Osteoblast (primary cell): Measurements from ENCODE around the gene EZH1. TPM values are rescaled to one million over a fixed set of nuclear protein-coding genes. Genes with fewer than 3 reads are reported as not detected.

Experiments used
- DNase-seq: peaks from one replicate; pipeline ENCODE4 v3.0.0; 2011; ENCODE audit warnings: low spot score, mixed read lengths; ENCODE audit not compliant: insufficient read length; ENCODE audit errors: missing footprints
- H2AFZ ChIP-seq: 2 replicates; pipeline ENCODE4 v1.6.0; 2011; ENCODE audit warnings: mild to moderate bottlenecking, low read length
- H3K27ac ChIP-seq: 2 replicates; pipeline ENCODE4 v1.5.1; 2011; ENCODE audit warnings: mild to moderate bottlenecking, low read depth, low read length, moderate library complexity
- H3K27me3 ChIP-seq: 2 replicates; pipeline ENCODE4 v1.6.0; 2012; ENCODE audit warnings: mild to moderate bottlenecking, control low read depth, inconsistent platforms, low read length, moderate library complexity; ENCODE audit not compliant: insufficient read depth
- H3K36me3 ChIP-seq: 2 replicates; pipeline ENCODE4 v1.5.1; 2011; ENCODE audit warnings: mild to moderate bottlenecking, low read length, control low read depth, moderate library complexity; ENCODE audit not compliant: insufficient read depth
- H3K4me1 ChIP-seq: 2 replicates; pipeline ENCODE4 v1.5.1; 2011; ENCODE audit warnings: mild to moderate bottlenecking, low read length, control low read depth, moderate library complexity; ENCODE audit not compliant: insufficient read depth
- H3K4me2 ChIP-seq: 2 replicates; pipeline ENCODE4 v1.6.0; 2011; ENCODE audit warnings: mild to moderate bottlenecking, low read length; ENCODE audit not compliant: insufficient read depth
- H3K4me3 ChIP-seq: fragments of 200-600 bp; sonication (generic); 3 replicates; pipeline ENCODE4 v1.5.1; 2012; ENCODE audit warnings: mild to moderate bottlenecking, low read length, inconsistent platforms; ENCODE audit not compliant: insufficient read depth
- H3K79me2 ChIP-seq: 2 replicates; pipeline ENCODE4 v1.6.0; 2012; ENCODE audit warnings: mild to moderate bottlenecking, low read length, control low read depth, inconsistent platforms; ENCODE audit not compliant: insufficient read depth
- H3K9me3 ChIP-seq: 2 replicates; pipeline ENCODE4 v1.5.1; 2011; ENCODE audit warnings: low read depth, low read length, control low read depth
- H4K20me1 ChIP-seq: 2 replicates; pipeline ENCODE4 v1.6.0; 2012; ENCODE audit warnings: mild to moderate bottlenecking, low read length, control low read depth; ENCODE audit not compliant: insufficient read depth
- total RNA-seq: library from RNA; depleted of rRNA; stranded (reverse); fragments of >200 nt; gene quantifications from 2 replicates; pipeline ENCODE4 v1.2.3, GENCODE V29; 2012
- TF ChIP-seq, protein P1 (sequence below): IDR thresholded peaks from 2 replicates; pipeline ENCODE4 v1.5.1; 2011; ENCODE audit warnings: mild to moderate bottlenecking, low read depth, low read length, moderate library complexity; ENCODE audit errors: extremely low read depth

Gene EZH1
- total RNA-seq, 1 donor: 30.8 TPM

DNA sequence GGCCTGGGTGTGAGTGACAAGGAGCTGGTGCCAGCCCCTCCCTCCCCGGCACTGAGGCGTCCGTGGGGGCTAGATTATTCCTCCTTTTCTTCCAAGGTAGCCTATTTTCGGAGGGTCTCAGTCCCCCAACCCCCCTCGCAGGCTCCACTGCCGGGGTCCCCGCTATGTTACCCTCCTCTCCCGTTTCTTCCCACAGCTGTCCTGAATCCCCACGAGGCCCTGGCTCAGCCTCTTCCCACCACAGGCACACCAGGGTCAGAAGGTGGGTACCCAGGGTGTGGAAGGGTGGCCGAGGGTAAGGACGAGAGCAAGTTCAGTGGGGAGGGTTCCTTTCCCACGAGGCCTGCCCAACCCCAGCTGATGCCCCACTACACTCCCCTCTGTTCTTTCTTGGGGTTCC, 16.8 kb upstream of the EZH1 start:
- Histone ChIP-seq H2AFZ (no peak overlapping the region), H3K4me3 (peak overlapping the region; percentile 54), H3K79me2 (no peaks in the 10 kb centered on the region), H3K27ac (no peak overlapping the region), H3K4me1 (no peaks in the 10 kb centered on the region), H3K9me3 (no peaks in the 10 kb centered on the region), H3K4me2 (peak overlapping the region; percentile 68), H3K36me3 (no peaks in the 10 kb centered on the region), H4K20me1 (no peaks in the 10 kb centered on the region), H3K27me3 (peaks cover 44% of the 10 kb centered on the region)
- DNase-seq: no peak
- TF ChIP-seq, protein P1, sequence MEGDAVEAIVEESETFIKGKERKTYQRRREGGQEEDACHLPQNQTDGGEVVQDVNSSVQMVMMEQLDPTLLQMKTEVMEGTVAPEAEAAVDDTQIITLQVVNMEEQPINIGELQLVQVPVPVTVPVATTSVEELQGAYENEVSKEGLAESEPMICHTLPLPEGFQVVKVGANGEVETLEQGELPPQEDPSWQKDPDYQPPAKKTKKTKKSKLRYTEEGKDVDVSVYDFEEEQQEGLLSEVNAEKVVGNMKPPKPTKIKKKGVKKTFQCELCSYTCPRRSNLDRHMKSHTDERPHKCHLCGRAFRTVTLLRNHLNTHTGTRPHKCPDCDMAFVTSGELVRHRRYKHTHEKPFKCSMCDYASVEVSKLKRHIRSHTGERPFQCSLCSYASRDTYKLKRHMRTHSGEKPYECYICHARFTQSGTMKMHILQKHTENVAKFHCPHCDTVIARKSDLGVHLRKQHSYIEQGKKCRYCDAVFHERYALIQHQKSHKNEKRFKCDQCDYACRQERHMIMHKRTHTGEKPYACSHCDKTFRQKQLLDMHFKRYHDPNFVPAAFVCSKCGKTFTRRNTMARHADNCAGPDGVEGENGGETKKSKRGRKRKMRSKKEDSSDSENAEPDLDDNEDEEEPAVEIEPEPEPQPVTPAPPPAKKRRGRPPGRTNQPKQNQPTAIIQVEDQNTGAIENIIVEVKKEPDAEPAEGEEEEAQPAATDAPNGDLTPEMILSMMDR: no peak

DNA sequence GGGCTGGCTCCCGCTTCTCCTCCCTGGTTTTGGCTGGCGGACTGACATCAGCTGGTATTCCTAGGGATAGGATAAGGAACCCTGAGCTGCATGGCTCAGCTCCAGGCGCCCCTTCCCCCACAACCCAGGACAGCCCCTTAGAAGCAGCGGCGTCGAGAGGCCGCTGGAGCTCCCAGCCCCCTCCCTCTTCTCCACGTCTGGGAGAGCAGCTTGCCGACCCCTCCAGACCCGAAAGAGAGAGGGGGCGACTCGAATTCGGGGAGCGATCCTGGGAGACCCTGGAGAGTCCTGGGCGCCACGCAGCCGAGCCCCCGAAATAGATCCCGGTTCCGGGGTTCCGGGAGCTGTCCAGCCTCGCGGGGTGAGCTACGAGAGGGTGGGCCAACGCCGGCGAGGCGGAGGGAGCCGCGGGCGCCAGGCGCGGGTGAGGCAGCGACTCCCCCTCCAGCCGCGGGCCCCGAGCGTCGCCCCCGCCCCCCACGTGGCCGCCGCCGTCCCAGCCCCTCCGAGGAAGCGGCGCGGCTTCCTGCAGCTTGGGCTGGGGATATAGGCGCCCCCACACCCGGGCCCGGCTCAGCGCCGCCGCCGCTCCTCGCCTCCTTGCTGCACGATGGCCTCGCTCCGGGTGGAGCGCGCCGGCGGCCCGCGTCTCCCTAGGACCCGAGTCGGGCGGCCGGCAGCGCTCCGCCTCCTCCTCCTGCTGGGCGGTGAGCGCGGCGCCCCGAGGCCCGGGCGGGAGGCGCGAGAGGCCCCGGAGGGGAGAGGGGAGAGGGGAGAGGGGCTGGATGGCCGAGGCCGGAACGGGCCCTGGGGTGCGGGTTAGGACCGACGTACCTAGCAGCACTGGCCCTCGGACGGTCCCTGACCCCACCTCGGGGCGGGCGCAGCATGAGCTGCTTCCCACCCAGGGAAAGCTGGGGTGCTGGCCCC, 16.1 kb upstream of the EZH1 start, which contains the start of gene RAMP2:
Gene RAMP2 (plus strand): TSS at position 576 of the 930 bp plus-strand sequence. CDS start 35 bp downstream, at position 611.
- H2AFZ ChIP-seq: peak within 1 kb of the TSS; percentile 29
- H3K79me2 ChIP-seq: no peaks in the 10 kb centered on the region
- TF ChIP-seq, protein P1: no peak
- peaks cover 44% of the 10 kb centered on the region for H3K27me3 ChIP-seq
- no peaks in the 10 kb centered on the region for H3K9me3 ChIP-seq
- no peaks in the 10 kb centered on the region for H4K20me1 ChIP-seq
- H3K4me1 ChIP-seq: no peaks in the 10 kb centered on the region
- no peak for DNase-seq
- H3K36me3 ChIP-seq: no peaks in the 10 kb centered on the region
- H3K27ac ChIP-seq: no peak within 1 kb of the TSS
- peak within 1 kb of the TSS; percentile 54 for H3K4me3 ChIP-seq
- peak within 1 kb of the TSS; percentile 68 for H3K4me2 ChIP-seq

DNA sequence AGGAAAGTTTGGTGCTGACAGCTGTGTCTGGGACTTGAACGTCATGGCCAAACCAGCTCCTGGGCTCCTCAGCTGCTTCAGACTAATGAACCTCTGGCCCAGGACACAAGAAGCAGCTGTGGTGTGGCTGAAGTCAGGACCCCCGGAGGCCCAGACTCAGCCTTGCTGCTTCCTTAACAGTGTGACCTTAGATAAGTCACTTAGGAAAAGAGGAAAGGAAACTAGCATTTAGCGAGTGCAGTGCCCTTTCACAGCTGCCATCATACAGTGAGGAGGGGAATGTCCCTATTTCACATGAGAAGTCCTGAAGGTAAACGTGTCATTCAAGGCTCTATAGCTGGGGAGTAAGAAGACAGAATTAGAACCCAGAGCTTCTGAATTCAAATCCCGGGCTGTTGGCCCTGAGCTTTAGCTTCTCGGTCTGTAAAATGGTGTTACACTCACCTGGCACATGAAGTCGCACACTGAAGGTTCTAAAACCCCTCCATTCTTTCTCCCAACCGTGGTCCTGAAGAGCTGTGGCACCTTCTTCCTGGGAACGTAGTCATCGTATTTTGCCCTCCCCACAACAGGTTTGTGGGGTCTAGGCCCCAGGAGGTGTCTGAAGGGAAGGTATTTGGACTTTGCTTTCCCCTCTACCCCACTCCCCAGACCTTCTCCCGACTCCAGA, 15.3 kb upstream of the EZH1 start:
- Histone ChIP-seq H3K36me3 (no peaks in the 10 kb centered on the region), H3K4me3 (no peak overlapping the region), H3K4me2 (peak overlapping the region; percentile 68), H3K27me3 (peaks cover 46% of the 10 kb centered on the region), H3K9me3 (no peaks in the 10 kb centered on the region), H2AFZ (no peak overlapping the region), H4K20me1 (no peaks in the 10 kb centered on the region), H3K27ac (no peak overlapping the region), H3K4me1 (no peaks in the 10 kb centered on the region), H3K79me2 (no peaks in the 10 kb centered on the region)
- peak; percentile 36 for DNase-seq
- TF ChIP-seq, protein P1: no peak

- Histone ChIP-seq H3K79me2 (no peaks in the 10 kb centered on the region), H3K27ac (no peak overlapping the region), H3K4me2 (no peak overlapping the region), H3K27me3 (peaks cover 26% of the 10 kb centered on the region), H2AFZ (no peak overlapping the region), H3K9me3 (no peaks in the 10 kb centered on the region), H4K20me1 (no peaks in the 10 kb centered on the region), H3K36me3 (no peaks in the 10 kb centered on the region), H3K4me3 (no peak overlapping the region), H3K4me1 (no peaks in the 10 kb centered on the region)
- DNase-seq: no peak
- TF ChIP-seq, protein P1: no peak
These were observed 9.9 kb upstream of the EZH1 start for GRCh38 chr17:42754782-42755181.
